Keratinocyte (primary cell): ENCODE measurements around the gene SPATA31D3.

Experiments
- EZH2 ChIP-seq: IDR thresholded peaks from one replicate; pipeline ENCODE4 v1.6.1; 2012; ENCODE audit warnings: inconsistent platforms, mild to moderate bottlenecking, low read length, moderate library complexity
- TF ChIP-seq, protein P1 (sequence below), 3 experiments: IDR thresholded peaks in 1 of 3; conservative IDR thresholded peaks in 1 of 3; optimal IDR thresholded peaks in 1 of 3; 2 replicates in 2 of 3; 3 replicates in 1 of 3; pipeline versions ENCODE3 to v1.5.1; 2011; ENCODE audit warnings: low read length in 3 of 3, mild to moderate bottlenecking in 3 of 3, moderate library complexity in 2 of 3, control low read depth in 1 of 3, inconsistent platforms in 1 of 3; ENCODE audit not compliant: insufficient read depth in 2 of 3; ENCODE audit errors: extremely low read depth in 1 of 3

DNA sequence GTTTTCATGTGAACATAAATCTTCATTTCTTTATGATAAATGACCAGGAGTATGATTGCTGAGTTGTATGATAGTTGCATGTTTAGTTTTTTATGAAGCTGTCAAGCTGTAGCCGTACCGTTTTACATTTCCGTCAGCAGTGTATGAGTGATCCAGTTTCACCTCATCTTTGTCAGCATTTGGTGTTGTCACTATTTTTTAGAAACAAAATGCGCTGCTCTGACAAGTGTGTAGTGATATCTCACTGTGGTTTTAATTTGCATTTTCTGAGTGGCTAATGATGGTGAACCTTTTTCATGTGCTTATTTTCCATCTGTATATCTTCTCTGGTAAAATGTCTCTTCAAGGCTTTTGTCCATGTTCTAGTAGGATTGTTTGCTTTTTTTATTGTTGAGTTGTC is 38.6 kb downstream of the SPATA31D3 start:
- TF ChIP-seq, protein P1, sequence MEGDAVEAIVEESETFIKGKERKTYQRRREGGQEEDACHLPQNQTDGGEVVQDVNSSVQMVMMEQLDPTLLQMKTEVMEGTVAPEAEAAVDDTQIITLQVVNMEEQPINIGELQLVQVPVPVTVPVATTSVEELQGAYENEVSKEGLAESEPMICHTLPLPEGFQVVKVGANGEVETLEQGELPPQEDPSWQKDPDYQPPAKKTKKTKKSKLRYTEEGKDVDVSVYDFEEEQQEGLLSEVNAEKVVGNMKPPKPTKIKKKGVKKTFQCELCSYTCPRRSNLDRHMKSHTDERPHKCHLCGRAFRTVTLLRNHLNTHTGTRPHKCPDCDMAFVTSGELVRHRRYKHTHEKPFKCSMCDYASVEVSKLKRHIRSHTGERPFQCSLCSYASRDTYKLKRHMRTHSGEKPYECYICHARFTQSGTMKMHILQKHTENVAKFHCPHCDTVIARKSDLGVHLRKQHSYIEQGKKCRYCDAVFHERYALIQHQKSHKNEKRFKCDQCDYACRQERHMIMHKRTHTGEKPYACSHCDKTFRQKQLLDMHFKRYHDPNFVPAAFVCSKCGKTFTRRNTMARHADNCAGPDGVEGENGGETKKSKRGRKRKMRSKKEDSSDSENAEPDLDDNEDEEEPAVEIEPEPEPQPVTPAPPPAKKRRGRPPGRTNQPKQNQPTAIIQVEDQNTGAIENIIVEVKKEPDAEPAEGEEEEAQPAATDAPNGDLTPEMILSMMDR (optimal IDR thresholded peaks at IDR 0.05 in 1 of 3, IDR thresholded peaks at IDR 0.05 in 1 of 3, conservative IDR thresholded peaks at IDR 0.05 in 1 of 3; ENCODE audit: extremely low read depth in 1 of 3, insufficient read depth in 2 of 3, low read length in 3 of 3) = no peak
- TF ChIP-seq EZH2 = no peak
